Liver (tissue), 9 donors: ENCODE measurements around the gene CATSPER1. TPM values are rescaled to one million over a fixed set of nuclear protein-coding genes. Genes with fewer than 3 reads are reported as not detected.
"Not testable (repeated sequence)": the region's sequence is repeated elsewhere in the genome, so short reads cannot be mapped to it uniquely, and the experiment has no call there.

Experiments used
- DNase-seq: peaks from one replicate; pipeline ENCODE4 v3.0.0-alpha.2; 2017; ENCODE audit warnings: low spot score
- H3K27ac ChIP-seq, 2 donors: one replicate each; pipeline ENCODE4 v1.7.0; 2013; ENCODE audit warnings: inconsistent platforms in 2 of 2, low read length in 2 of 2, control low read depth in 1 of 2, low read depth in 1 of 2, mild to moderate bottlenecking in 1 of 2
- H3K27me3 ChIP-seq, 4 donors: one replicate each; pipeline versions ENCODE4 v1.6.1 to v1.7.0; 2013; ENCODE audit warnings: low read length in 3 of 4, inconsistent platforms in 1 of 4, mild to moderate bottlenecking in 1 of 4, moderate library complexity in 1 of 4; ENCODE audit not compliant: control insufficient read depth in 4 of 4, insufficient read depth in 4 of 4
- H3K36me3 ChIP-seq, 4 donors: one replicate each; pipeline versions ENCODE4 v1.6.1 to v1.7.0; 2013; ENCODE audit warnings: low read length in 3 of 4, mild to moderate bottlenecking in 3 of 4, low read depth in 1 of 4, moderate library complexity in 1 of 4; ENCODE audit not compliant: control insufficient read depth in 4 of 4, insufficient read depth in 3 of 4
- H3K4me1 ChIP-seq, 4 donors: one replicate each; pipeline versions ENCODE4 v1.6.1 to v1.7.0; 2013; ENCODE audit warnings: low read length in 3 of 4, mild to moderate bottlenecking in 3 of 4, moderate library complexity in 1 of 4; ENCODE audit not compliant: control insufficient read depth in 4 of 4, insufficient read depth in 4 of 4
- H3K4me3 ChIP-seq, 3 donors: one replicate each; pipeline versions ENCODE4 v1.6.1 to v1.7.0; 2013; ENCODE audit warnings: low read length in 3 of 3, control low read depth in 1 of 3, low read depth in 1 of 3, mild to moderate bottlenecking in 1 of 3
- H3K9ac ChIP-seq, 2 donors: one replicate each; pipeline ENCODE4 v1.7.0; 2013; ENCODE audit warnings: low read length in 2 of 2, mild to moderate bottlenecking in 2 of 2, moderate library complexity in 2 of 2, control low read depth in 1 of 2, low read depth in 1 of 2
- H3K9me3 ChIP-seq, 4 donors: one replicate each; pipeline versions ENCODE4 v1.6.1 to v1.7.0; 2013; ENCODE audit warnings: low read length in 3 of 4; ENCODE audit not compliant: control insufficient read depth in 4 of 4
- CTCF ChIP-seq: fragments of 150-350 bp; IDR thresholded peaks from 2 replicates; pipeline ENCODE4 v1.5.1; 2017; ENCODE audit warnings: improper control_type of control experiment, low read depth, low read length; ENCODE audit not compliant: missing input control
- FOXA1 ChIP-seq: IDR thresholded peaks from 2 replicates; pipeline ENCODE4 v1.6.1; 2016; ENCODE audit warnings: antibody characterized with exemption
- GABPA ChIP-seq, 2 donors: IDR thresholded peaks in 1 of 2; conservative IDR thresholded peaks in 1 of 2; 2 replicates each; pipeline ENCODE4 v1.6.1; 2016; ENCODE audit warnings: antibody characterized with exemption in 2 of 2, mild to moderate bottlenecking in 1 of 2, moderate library complexity in 1 of 2
- HNF4G ChIP-seq: IDR thresholded peaks from 2 replicates; pipeline ENCODE4 v1.6.1; 2016; ENCODE audit warnings: antibody characterized with exemption
- MAX ChIP-seq: IDR thresholded peaks from 2 replicates; pipeline ENCODE4 v1.6.1; 2016; ENCODE audit warnings: antibody characterized with exemption
- NR2F2 ChIP-seq: IDR thresholded peaks from 2 replicates; pipeline ENCODE4 v1.6.1; 2016; ENCODE audit warnings: antibody characterized with exemption
- RXRA ChIP-seq, 2 donors: IDR thresholded peaks; 2 replicates each; pipeline ENCODE4 v1.6.1; 2017 to 2018; ENCODE audit warnings: antibody characterized with exemption in 2 of 2, mild to moderate bottlenecking in 1 of 2
- SP1 ChIP-seq: IDR thresholded peaks from 2 replicates; pipeline ENCODE4 v1.6.1; 2018; ENCODE audit warnings: antibody characterized with exemption, mild to moderate bottlenecking
- YY1 ChIP-seq: IDR thresholded peaks from 2 replicates; pipeline ENCODE4 v1.6.1; 2016; ENCODE audit warnings: antibody characterized with exemption, mild to moderate bottlenecking
- ZBTB33 ChIP-seq: IDR thresholded peaks from 2 replicates; pipeline ENCODE4 v1.6.1; 2016; ENCODE audit warnings: antibody characterized with exemption
- WGBS: extraction: QIAGEN DNeasy Blood & Tissue Kit; methylation state at CpG from one replicate; pipeline ENCODE4 v1.1.7; 2013; 5-methylcytosine and 5-hydroxymethylcytosine counted together
- polyA plus RNA-seq, 2 donors: library from polyadenylated mRNA; stranded (reverse) in 1 of 2; unstranded in 1 of 2; fragments of 200-250 nt in 1 of 2; fragments of >200 nt in 1 of 2; fragmentation: Nextera tagmentation in 1 of 2; extraction: Ambion mirVana in 1 of 2; gene quantifications; one replicate each; pipeline versions ENCODE4 v1.2.1 to v1.2.3, GENCODE V29; 2013 to 2015
- total RNA-seq, 2 donors: library from RNA; depleted of rRNA; stranded (reverse); fragments of >200 nt; gene quantifications; one replicate each; pipeline ENCODE4 v1.2.3, GENCODE V29; 2014
- TF ChIP-seq, protein P1 (sequence below): IDR thresholded peaks from 2 replicates; pipeline ENCODE4 v1.6.1; 2016; ENCODE audit warnings: antibody characterized with exemption
- TF ChIP-seq, protein P2 (sequence below): IDR thresholded peaks from 2 replicates; pipeline ENCODE4 v1.6.1; 2016; ENCODE audit warnings: antibody characterized with exemption, mild to moderate bottlenecking
- donor health status: healthy.
- donor health status: healthy.
- donor health status: healthy.
- donor health status: healthy.
- donor health status: healthy.

CATSPER1 gene
- total and polyA plus RNA-seq, 4 donors: 0.17 TPM; not detected in 3

DNA sequence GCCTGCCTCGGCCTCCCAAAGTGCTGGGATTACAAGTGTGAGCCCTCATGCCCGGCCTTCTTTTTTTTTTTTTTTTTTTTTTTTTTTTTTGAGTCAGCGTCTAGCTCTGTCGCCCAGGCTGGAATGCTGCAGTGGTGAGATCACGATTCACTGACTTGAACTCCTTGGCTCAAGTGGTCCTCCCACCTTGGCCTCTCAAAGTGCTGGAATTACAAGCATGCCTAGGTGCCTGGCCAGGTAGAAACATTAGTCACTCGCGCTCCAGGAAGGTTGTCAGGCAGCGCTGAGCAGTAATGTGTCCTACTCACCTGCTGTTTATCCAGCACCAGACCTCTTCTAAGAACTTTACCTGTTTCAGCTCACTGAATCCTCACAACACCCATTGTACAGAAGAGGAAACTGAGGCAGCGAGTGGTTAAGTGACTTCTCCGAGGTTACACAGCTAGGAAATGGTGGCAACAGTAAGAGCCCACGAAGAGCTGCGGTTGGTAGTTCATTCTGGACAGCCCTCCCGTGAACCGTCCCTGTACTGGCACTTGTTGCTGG is 15.0 kb downstream of the CATSPER1 start:
- no peak for TF ChIP-seq SP1
- TF ChIP-seq HNF4G: no peak
- TF ChIP-seq, protein P1, sequence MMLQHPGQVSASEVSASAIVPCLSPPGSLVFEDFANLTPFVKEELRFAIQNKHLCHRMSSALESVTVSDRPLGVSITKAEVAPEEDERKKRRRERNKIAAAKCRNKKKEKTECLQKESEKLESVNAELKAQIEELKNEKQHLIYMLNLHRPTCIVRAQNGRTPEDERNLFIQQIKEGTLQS: no peak
- no peak for TF ChIP-seq ZBTB33
- TF ChIP-seq NR2F2: no peak
- no peak for TF ChIP-seq FOXA1
- no peak for TF ChIP-seq CTCF
- TF ChIP-seq YY1: no peak
- TF ChIP-seq, protein P2, sequence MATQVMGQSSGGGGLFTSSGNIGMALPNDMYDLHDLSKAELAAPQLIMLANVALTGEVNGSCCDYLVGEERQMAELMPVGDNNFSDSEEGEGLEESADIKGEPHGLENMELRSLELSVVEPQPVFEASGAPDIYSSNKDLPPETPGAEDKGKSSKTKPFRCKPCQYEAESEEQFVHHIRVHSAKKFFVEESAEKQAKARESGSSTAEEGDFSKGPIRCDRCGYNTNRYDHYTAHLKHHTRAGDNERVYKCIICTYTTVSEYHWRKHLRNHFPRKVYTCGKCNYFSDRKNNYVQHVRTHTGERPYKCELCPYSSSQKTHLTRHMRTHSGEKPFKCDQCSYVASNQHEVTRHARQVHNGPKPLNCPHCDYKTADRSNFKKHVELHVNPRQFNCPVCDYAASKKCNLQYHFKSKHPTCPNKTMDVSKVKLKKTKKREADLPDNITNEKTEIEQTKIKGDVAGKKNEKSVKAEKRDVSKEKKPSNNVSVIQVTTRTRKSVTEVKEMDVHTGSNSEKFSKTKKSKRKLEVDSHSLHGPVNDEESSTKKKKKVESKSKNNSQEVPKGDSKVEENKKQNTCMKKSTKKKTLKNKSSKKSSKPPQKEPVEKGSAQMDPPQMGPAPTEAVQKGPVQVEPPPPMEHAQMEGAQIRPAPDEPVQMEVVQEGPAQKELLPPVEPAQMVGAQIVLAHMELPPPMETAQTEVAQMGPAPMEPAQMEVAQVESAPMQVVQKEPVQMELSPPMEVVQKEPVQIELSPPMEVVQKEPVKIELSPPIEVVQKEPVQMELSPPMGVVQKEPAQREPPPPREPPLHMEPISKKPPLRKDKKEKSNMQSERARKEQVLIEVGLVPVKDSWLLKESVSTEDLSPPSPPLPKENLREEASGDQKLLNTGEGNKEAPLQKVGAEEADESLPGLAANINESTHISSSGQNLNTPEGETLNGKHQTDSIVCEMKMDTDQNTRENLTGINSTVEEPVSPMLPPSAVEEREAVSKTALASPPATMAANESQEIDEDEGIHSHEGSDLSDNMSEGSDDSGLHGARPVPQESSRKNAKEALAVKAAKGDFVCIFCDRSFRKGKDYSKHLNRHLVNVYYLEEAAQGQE: no peak
- no peak for TF ChIP-seq RXRA (IDR thresholded peaks at IDR 0.05)
- TF ChIP-seq MAX: no peak
- TF ChIP-seq GABPA (IDR thresholded peaks at IDR 0.05 in 1 of 2, conservative IDR thresholded peaks at IDR 0.05 in 1 of 2): no peak
- DNase-seq: no peak
- Histone ChIP-seq H3K9me3 (no peaks in the 10 kb centered on the region), H3K9ac (no peak overlapping the region), H3K36me3 (no peaks in the 10 kb centered on the region), H3K27ac (no peak overlapping the region), H3K4me3 (no peak overlapping the region), H3K27me3 (peaks cover 0 to 14% (median 0%) of the 10 kb centered on the region in 4 donors), H3K4me1 (peaks cover 0 to 4% (median 0%) of the 10 kb centered on the region in 4 donors)
- 54% methylated on average over 14 of the region's 14 CpGs for WGBS

DNA sequence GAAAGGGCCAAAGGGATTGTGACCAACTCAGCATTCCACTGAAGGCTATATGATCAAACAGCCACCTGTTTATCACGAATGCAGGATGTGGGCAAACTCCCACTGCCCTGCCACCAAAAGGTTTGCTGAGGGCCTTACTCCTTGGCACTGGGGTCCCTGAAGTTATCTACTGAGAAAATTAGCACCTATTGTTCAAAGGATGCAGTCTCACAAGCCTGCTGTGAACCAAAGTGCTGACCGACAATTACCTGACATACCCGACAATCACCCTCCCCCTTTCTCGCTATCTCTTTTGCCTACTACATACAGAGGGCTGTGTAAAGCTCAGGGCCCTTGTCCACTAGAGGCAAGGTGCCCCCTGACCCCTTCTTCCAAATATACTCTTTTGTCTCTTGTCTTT is 16.2 kb downstream of the CATSPER1 start:
- not testable (repeated sequence) for H3K9me3 ChIP-seq, H3K27ac ChIP-seq, H3K4me3 ChIP-seq, H3K4me1 ChIP-seq, H3K36me3 ChIP-seq, H3K9ac ChIP-seq, DNase-seq
- WGBS: 68% methylated on average over 4 of the region's 4 CpGs
- peaks cover 0 to 14% (median 0%) of the 10 kb centered on the region in 4 donors for H3K27me3 ChIP-seq
